Endodermal cell (in vitro differentiated cells): Measurements from ENCODE around the gene CSE1L. TPM values are rescaled to one million over a fixed set of nuclear protein-coding genes. Genes with fewer than 3 reads are reported as not detected.

Experiments
- DNase-seq: peaks from one replicate; pipeline ENCODE4 v3.0.0-alpha.2; 2017
- H3K27ac ChIP-seq: 2 replicates; pipeline ENCODE4 v1.5.1; 2013; ENCODE audit warnings: mild to moderate bottlenecking, low read depth, low read length, moderate library complexity
- H3K27me3 ChIP-seq: 2 replicates; pipeline ENCODE4 v1.6.1; 2013; ENCODE audit warnings: mild to moderate bottlenecking, low read length, moderate library complexity; ENCODE audit not compliant: insufficient read depth, control insufficient read depth, poor library complexity, severe bottlenecking
- H3K36me3 ChIP-seq: 2 replicates; pipeline ENCODE4 v1.7.0; 2013; ENCODE audit warnings: mild to moderate bottlenecking, low read length, moderate library complexity; ENCODE audit not compliant: control insufficient read depth, insufficient read depth
- H3K4me1 ChIP-seq: one replicate; pipeline ENCODE4 v1.7.0; 2013; ENCODE audit warnings: low read length; ENCODE audit not compliant: control insufficient read depth, insufficient read depth
- H3K4me3 ChIP-seq: 2 replicates; pipeline ENCODE4 v1.5.1; 2013; ENCODE audit warnings: mild to moderate bottlenecking, low read length, moderate library complexity
- H3K9ac ChIP-seq: 2 replicates; pipeline ENCODE4 v1.6.1; 2013; ENCODE audit warnings: mild to moderate bottlenecking, low read length, moderate library complexity; ENCODE audit not compliant: poor library complexity, severe bottlenecking; ENCODE audit errors: extremely low read depth
- H3K9me3 ChIP-seq: 2 replicates; pipeline ENCODE4 v1.6.1; 2013; ENCODE audit warnings: mild to moderate bottlenecking, low read length, moderate library complexity; ENCODE audit not compliant: control insufficient read depth
- H3K27ac Mint-ChIP-seq: 2 replicates; pipeline ENCODE4 v1.8.0; 2020; ENCODE audit warnings: mixed read lengths
- H3K27me3 Mint-ChIP-seq: 2 replicates; pipeline ENCODE4 v1.8.0; 2021; ENCODE audit warnings: mild to moderate bottlenecking, mixed read lengths; ENCODE audit not compliant: insufficient read depth
- H3K36me3 Mint-ChIP-seq: 2 replicates; pipeline ENCODE4 v1.8.0; 2020; ENCODE audit warnings: low read depth, mixed read lengths
- H3K4me1 Mint-ChIP-seq: 2 replicates; pipeline ENCODE4 v1.8.0; 2020; ENCODE audit warnings: mixed read lengths
- H3K4me3 Mint-ChIP-seq: 2 replicates; pipeline ENCODE4 v1.8.0; 2020; ENCODE audit warnings: mild to moderate bottlenecking, moderate library complexity, mixed read lengths
- H3K9me3 Mint-ChIP-seq: 2 replicates; pipeline ENCODE4 v1.8.0; 2020; ENCODE audit warnings: mild to moderate bottlenecking, mixed read lengths
- WGBS, 2 experiments: methylation state at CpG; one replicate each; pipeline versions ENCODE4 v1.1.5 to v1.1.7; 2013; ENCODE audit warnings: missing lambda C conversion rate in 2 of 2, mixed read lengths in 1 of 2; ENCODE audit not compliant: insufficient coverage in 1 of 2, insufficient read length in 1 of 2; 5-methylcytosine and 5-hydroxymethylcytosine counted together
- total RNA-seq, 2 donors: library from RNA; stranded (reverse); fragmentation: NEBNext Ultra II Directional in 1 of 2; extraction: Animal tissue kit (Norgen Biotek cat#: 25700) in 1 of 2; gene quantifications; 2 replicates in 1 of 2; 3 replicates in 1 of 2; pipeline ENCODE4 v1.2.1, GENCODE V29; 2021
- TF ChIP-seq, protein P1 (sequence below): fragments of 200-600 bp; sonication (generic); conservative IDR thresholded peaks from 2 replicates; pipeline ENCODE4 v1.5.0; 2021; ENCODE audit warnings: antibody characterized with exemption, mild to moderate bottlenecking

The CSE1L gene
- total RNA-seq, 2 donors from 2014 or later: 161 to 180 TPM

DNA sequence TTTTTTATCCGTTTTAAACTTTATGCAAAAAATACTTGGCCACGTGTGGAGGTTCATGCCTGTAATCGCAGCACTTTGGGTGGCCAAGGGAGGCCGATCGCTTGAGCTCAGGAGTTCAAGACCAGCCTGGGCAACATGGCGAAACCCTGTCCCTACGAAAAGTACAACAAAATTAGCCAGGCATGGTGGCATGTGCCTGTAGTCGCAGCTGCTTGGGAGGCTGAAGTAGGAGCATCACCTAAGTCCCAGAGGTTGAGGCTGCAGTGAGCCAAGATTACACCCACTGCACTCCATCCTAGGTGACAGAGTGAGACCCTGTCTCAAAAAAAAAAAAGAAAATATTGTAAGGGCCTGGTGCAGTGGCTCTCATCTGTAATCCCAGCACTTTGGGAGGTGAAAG lies 45.0 kb downstream of the CSE1L start:
- Histone ChIP-seq H3K27me3 (no peaks in the 10 kb centered on the region), H3K4me3 (no peak overlapping the region), H3K9ac (no peak overlapping the region), H3K36me3 (peaks cover 97% of the 10 kb centered on the region), H3K4me1 (no peaks in the 10 kb centered on the region), H3K9me3 (no peaks in the 10 kb centered on the region), H3K27ac (no peak overlapping the region)
- Mint-ChIP-seq H3K9me3 (no peaks in the 10 kb centered on the region), H3K4me1 (no peaks in the 10 kb centered on the region), H3K36me3 (peaks cover 89% of the 10 kb centered on the region), H3K27ac (peak overlapping the region; percentile 10), H3K4me3 (no peak overlapping the region), H3K27me3 (no peaks in the 10 kb centered on the region)
- TF ChIP-seq, protein P1, sequence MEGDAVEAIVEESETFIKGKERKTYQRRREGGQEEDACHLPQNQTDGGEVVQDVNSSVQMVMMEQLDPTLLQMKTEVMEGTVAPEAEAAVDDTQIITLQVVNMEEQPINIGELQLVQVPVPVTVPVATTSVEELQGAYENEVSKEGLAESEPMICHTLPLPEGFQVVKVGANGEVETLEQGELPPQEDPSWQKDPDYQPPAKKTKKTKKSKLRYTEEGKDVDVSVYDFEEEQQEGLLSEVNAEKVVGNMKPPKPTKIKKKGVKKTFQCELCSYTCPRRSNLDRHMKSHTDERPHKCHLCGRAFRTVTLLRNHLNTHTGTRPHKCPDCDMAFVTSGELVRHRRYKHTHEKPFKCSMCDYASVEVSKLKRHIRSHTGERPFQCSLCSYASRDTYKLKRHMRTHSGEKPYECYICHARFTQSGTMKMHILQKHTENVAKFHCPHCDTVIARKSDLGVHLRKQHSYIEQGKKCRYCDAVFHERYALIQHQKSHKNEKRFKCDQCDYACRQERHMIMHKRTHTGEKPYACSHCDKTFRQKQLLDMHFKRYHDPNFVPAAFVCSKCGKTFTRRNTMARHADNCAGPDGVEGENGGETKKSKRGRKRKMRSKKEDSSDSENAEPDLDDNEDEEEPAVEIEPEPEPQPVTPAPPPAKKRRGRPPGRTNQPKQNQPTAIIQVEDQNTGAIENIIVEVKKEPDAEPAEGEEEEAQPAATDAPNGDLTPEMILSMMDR: no peak
- 87 to 96% methylated on average over 8 of the region's 8 CpGs for WGBS, 2 experiments
- no peak for DNase-seq

GRCh38 chr20:49091762-49092161 lies 45.6 kb downstream of the CSE1L start:
- Histone ChIP-seq H3K9me3 (no peaks in the 10 kb centered on the region), H3K27me3 (no peaks in the 10 kb centered on the region), H3K9ac (no peak overlapping the region), H3K4me3 (no peak overlapping the region), H3K4me1 (no peaks in the 10 kb centered on the region), H3K27ac (no peak overlapping the region), H3K36me3 (peaks cover 97% of the 10 kb centered on the region)
- Mint-ChIP-seq H3K27ac (no peak overlapping the region), H3K27me3 (no peaks in the 10 kb centered on the region), H3K4me1 (no peaks in the 10 kb centered on the region), H3K9me3 (no peaks in the 10 kb centered on the region), H3K4me3 (no peak overlapping the region), H3K36me3 (peaks cover 92% of the 10 kb centered on the region)
- 80 to 100% methylated on average over 1 of the region's 1 CpG for WGBS, 2 experiments
- DNase-seq: no peak
- TF ChIP-seq, protein P1: no peak

GRCh38 chr20:49096203-49096730 lies 50.2 kb downstream of the CSE1L start:
- TF ChIP-seq, protein P1: no peak
- H3K36me3 Mint-ChIP-seq: peaks cover 82% of the 10 kb centered on the region

More at GRCh38 chr20:49096203-49096730, 50.2 kb downstream of the CSE1L start:
- Histone ChIP-seq H3K27me3 (no peaks in the 10 kb centered on the region), H3K27ac (no peak overlapping the region), H3K4me3 (no peak overlapping the region), H3K4me1 (no peaks in the 10 kb centered on the region), H3K36me3 (peaks cover 87% of the 10 kb centered on the region), H3K9ac (no peak overlapping the region), H3K9me3 (no peaks in the 10 kb centered on the region)
- Mint-ChIP-seq H3K4me1 (no peaks in the 10 kb centered on the region), H3K9me3 (no peaks in the 10 kb centered on the region), H3K4me3 (no peak overlapping the region), H3K27ac (no peak overlapping the region), H3K27me3 (no peaks in the 10 kb centered on the region)
- DNase-seq: no peak
- WGBS, 2 experiments: 98% methylated on average over 7 of the region's 7 CpGs
